Activated T-helper 9 cell treated with anti-CD3 and anti-CD28 coated beads, Interleukin-2, amount 50 U/mL, for 16 hours (primary cell): ENCODE results near the gene QPRT.
"Not testable (repeated sequence)": the region's sequence is repeated elsewhere in the genome, so short reads cannot be mapped to it uniquely, and the experiment has no call there.

ENCODE experiments used
- DNase-seq: peaks from one replicate; pipeline ENCODE4 v3.0.0-alpha.2; 2020; ENCODE audit warnings: low read depth

Gene QPRT

DNA sequence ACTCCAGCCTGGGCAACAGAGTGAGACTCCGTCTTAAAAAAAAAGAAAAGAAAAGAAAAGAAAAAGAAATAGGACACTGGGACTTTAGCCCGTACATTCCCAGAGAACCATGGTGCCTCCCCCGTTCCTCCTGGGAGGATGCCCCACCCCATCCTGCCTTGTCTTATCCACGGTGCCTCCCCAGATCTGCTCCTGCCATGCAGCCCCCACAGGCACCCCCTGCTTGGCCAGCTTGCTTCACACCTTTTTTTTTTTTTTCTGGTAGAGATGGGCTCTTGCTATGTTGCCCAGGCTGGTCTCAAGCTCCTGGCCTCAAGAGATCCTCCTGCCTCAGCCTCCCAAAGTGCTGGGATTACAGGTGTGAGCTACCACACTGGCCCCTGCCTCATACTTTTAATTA is 67.5 kb downstream of the QPRT start:
- not testable (repeated sequence) for DNase-seq
